Testis (tissue), 2 donors: ENCODE measurements around the gene ZNF530.

Experiments used
- POLR2A ChIP-seq: fragments of 450-650 bp; IDR thresholded peaks from one replicate; pipeline ENCODE4 v1.6.1; 2017; ENCODE audit warnings: antibody characterized with exemption, mild to moderate bottlenecking, moderate library complexity
- TF ChIP-seq, protein P1 (sequence below), 3 experiments: fragments of 450-650 bp in 2 of 3; fragments of 200-600 bp in 1 of 3; sonication (generic) in 1 of 3; IDR thresholded peaks; one replicate each; pipeline ENCODE4 v1.5.1; 2016 to 2019; ENCODE audit warnings: antibody characterized with exemption in 3 of 3, mild to moderate bottlenecking in 2 of 3, moderate library complexity in 1 of 3

DNA sequence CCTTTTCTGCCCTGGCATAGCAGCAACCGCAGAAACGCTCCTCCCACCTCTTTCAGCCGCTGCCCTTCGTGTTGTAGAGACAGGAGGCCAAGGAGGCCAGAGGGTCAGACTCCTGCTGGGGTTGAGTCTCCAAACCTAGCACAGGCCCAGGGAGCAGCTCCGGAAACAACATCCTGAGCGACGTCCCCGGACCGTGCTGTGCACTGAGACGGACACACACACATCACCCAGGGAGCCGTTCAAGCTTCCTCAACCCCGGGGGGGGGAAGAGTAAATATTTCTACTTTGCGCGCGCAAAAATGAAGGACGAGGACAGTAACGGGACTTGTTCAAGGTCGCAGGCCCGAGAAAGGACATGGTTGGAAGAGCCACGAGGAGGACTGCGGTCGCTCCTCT lies 40.7 kb upstream of the ZNF530 start:
- TF ChIP-seq POLR2A, result no peak
- TF ChIP-seq, protein P1, sequence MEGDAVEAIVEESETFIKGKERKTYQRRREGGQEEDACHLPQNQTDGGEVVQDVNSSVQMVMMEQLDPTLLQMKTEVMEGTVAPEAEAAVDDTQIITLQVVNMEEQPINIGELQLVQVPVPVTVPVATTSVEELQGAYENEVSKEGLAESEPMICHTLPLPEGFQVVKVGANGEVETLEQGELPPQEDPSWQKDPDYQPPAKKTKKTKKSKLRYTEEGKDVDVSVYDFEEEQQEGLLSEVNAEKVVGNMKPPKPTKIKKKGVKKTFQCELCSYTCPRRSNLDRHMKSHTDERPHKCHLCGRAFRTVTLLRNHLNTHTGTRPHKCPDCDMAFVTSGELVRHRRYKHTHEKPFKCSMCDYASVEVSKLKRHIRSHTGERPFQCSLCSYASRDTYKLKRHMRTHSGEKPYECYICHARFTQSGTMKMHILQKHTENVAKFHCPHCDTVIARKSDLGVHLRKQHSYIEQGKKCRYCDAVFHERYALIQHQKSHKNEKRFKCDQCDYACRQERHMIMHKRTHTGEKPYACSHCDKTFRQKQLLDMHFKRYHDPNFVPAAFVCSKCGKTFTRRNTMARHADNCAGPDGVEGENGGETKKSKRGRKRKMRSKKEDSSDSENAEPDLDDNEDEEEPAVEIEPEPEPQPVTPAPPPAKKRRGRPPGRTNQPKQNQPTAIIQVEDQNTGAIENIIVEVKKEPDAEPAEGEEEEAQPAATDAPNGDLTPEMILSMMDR (IDR thresholded peaks at IDR 0.05), result no peak
